Adipocyte (in vitro differentiated cells): ENCODE results near the gene AURKAIP1.

Experiments used
- DNase-seq: peaks from one replicate; pipeline ENCODE4 v3.0.0-alpha.2; 2015; ENCODE audit warnings: low read depth
- H3K27me3 ChIP-seq: replicated peaks from 2 replicates; pipeline ENCODE4 v1.7.0; 2013; ENCODE audit warnings: mild to moderate bottlenecking, low read length, moderate library complexity; ENCODE audit not compliant: control insufficient read depth, insufficient read depth
- H3K36me3 ChIP-seq: 2 replicates; pipeline ENCODE4 v1.7.0; 2013; ENCODE audit warnings: low read length, mild to moderate bottlenecking, moderate library complexity; ENCODE audit not compliant: control insufficient read depth, insufficient read depth, severe bottlenecking
- H3K4me1 ChIP-seq: 2 replicates; pipeline ENCODE4 v1.7.0; 2013; ENCODE audit warnings: mild to moderate bottlenecking, low read length, moderate library complexity; ENCODE audit not compliant: control insufficient read depth, insufficient read depth
- H3K4me3 ChIP-seq: 2 replicates; pipeline ENCODE4 v1.7.0; 2013; ENCODE audit warnings: mild to moderate bottlenecking, low read length, moderate library complexity
- H3K9ac ChIP-seq: 2 replicates; pipeline ENCODE4 v1.7.0; 2013; ENCODE audit warnings: mild to moderate bottlenecking, low read length, moderate library complexity
- H3K9me3 ChIP-seq: 2 replicates; pipeline ENCODE4 v1.7.0; 2013; ENCODE audit warnings: mild to moderate bottlenecking, low read length, moderate library complexity; ENCODE audit not compliant: control insufficient read depth

Gene AURKAIP1

DNA sequence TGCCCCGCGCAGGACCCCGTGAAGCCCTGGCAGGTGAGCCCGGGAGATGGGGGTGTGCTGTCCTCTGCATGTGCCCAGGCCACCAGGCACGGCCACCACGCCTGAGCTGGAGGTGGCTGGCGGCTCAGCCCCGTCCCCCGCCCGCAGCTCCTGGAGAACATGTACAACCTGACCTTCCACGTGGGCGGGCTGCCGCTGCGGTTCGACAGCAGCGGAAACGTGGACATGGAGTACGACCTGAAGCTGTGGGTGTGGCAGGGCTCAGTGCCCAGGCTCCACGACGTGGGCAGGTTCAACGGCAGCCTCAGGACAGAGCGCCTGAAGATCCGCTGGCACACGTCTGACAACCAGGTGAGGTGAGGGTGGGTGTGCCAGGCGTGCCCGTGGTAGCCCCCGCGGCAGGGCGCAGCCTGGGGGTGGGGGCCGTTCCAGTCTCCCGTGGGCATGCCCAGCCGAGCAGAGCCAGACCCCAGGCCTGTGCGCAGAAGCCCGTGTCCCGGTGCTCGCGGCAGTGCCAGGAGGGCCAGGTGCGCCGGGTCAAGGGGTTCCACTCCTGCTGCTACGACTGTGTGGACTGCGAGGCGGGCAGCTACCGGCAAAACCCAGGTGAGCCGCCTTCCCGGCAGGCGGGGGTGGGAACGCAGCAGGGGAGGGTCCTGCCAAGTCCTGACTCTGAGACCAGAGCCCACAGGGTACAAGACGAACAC is 42.1 kb downstream of the AURKAIP1 start:
- no peak for DNase-seq
- no peaks in the 10 kb centered on the region for H3K27me3 ChIP-seq
- no peaks in the 10 kb centered on the region for H3K9me3 ChIP-seq
- peaks cover 5% of the 10 kb centered on the region for H3K36me3 ChIP-seq
- peaks cover 13% of the 10 kb centered on the region for H3K4me1 ChIP-seq
- no peak overlapping the region for H3K4me3 ChIP-seq
- no peak overlapping the region for H3K9ac ChIP-seq

DNA sequence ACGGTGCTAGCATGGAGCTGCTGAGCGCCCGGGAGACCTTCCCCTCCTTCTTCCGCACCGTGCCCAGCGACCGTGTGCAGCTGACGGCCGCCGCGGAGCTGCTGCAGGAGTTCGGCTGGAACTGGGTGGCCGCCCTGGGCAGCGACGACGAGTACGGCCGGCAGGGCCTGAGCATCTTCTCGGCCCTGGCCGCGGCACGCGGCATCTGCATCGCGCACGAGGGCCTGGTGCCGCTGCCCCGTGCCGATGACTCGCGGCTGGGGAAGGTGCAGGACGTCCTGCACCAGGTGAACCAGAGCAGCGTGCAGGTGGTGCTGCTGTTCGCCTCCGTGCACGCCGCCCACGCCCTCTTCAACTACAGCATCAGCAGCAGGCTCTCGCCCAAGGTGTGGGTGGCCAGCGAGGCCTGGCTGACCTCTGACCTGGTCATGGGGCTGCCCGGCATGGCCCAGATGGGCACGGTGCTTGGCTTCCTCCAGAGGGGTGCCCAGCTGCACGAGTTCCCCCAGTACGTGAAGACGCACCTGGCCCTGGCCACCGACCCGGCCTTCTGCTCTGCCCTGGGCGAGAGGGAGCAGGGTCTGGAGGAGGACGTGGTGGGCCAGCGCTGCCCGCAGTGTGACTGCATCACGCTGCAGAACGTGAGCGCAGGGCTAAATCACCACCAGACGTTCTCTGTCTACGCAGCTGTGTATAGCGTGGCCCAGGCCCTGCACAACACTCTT is 42.8 kb downstream of the AURKAIP1 start:
- no peak overlapping the region for H3K9ac ChIP-seq
- DNase-seq, result no peak
- H3K4me3 ChIP-seq, result no peak overlapping the region

DNA sequence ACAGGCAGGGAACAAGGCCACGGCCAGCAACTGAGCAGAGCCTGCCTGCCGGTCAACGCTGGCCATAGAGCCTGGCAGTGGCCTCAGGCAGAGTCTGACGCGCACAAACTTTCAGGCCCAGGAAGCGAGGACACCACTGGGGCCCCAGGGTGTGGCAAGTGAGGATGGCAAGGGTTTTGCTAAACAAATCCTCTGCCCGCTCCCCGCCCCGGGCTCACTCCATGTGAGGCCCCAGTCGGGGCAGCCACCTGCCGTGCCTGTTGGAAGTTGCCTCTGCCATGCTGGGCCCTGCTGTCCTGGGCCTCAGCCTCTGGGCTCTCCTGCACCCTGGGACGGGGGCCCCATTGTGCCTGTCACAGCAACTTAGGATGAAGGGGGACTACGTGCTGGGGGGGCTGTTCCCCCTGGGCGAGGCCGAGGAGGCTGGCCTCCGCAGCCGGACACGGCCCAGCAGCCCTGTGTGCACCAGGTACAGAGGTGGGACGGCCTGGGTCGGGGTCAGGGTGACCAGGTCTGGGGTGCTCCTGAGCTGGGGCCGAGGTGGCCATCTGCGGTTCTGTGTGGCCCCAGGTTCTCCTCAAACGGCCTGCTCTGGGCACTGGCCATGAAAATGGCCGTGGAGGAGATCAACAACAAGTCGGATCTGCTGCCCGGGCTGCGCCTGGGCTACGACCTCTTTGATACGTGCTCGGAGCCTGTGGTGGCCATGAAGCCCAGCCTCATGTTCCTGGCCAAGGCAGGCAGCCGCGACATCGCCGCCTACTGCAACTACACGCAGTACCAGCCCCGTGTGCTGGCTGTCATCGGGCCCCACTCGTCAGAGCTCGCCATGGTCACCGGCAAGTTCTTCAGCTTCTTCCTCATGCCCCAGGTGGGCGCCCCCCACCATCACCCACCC is 43.7 kb downstream of the AURKAIP1 start, which contains the start of gene TAS1R3:
TAS1R3 (plus strand) TSS at position 213 of the 898 bp plus-strand sequence; CDS start at position 279, 66 bp downstream.
- H3K27me3 ChIP-seq, result no peaks in the 10 kb centered on the region
- DNase-seq, result peak; percentile 41
- H3K4me3 ChIP-seq, result no peak within 1 kb of the TSS
- peaks cover 13% of the 10 kb centered on the region for H3K4me1 ChIP-seq
- H3K9me3 ChIP-seq, result no peaks in the 10 kb centered on the region
- peak within 1 kb of the TSS; percentile 54 for H3K9ac ChIP-seq
- H3K36me3 ChIP-seq, result peaks cover 6% of the 10 kb centered on the region

More for the DNA sequence above, 42.8 kb downstream of the AURKAIP1 start:
- no peaks in the 10 kb centered on the region for H3K9me3 ChIP-seq
- H3K4me1 ChIP-seq, result peaks cover 13% of the 10 kb centered on the region
- no peaks in the 10 kb centered on the region for H3K27me3 ChIP-seq
- peaks cover 7% of the 10 kb centered on the region for H3K36me3 ChIP-seq

DNA sequence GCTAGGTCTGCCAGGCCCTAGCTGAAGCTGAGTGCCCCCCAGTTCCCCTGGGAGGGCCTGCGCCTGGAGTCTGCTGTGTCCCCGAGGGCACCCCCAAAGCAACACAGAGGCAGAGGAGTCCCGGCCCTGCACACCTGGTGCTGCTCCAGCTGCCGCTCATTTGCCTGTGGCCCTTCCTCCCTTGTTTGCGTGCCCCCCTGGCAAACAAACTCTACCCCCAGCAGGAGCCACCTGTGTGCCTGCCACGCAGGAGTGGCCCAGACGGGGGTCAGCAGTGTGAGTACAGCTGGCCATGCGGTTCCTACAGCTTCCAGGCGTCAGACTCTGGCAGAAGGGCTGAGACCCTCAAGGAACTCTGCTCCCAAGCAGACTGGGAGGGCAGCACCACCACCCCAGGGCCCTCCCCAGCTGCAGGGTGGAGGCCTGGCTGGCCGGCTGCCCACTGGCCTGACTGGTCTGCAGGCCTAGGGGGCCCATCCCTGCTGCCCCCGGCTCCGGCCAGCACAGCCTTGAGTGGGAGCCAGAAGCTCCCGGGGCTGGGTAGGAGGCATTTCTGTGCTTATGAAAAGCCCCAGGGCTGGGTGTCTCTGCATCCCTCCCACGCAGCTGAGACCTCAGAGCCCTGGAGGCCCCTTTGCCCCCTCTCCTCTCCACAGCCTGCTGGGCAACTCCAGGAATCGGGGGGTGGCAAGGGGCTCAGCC is 44.5 kb downstream of the AURKAIP1 start:
- Histone ChIP-seq H3K9me3 (no peaks in the 10 kb centered on the region), H3K4me1 (peaks cover 19% of the 10 kb centered on the region)

DNA sequence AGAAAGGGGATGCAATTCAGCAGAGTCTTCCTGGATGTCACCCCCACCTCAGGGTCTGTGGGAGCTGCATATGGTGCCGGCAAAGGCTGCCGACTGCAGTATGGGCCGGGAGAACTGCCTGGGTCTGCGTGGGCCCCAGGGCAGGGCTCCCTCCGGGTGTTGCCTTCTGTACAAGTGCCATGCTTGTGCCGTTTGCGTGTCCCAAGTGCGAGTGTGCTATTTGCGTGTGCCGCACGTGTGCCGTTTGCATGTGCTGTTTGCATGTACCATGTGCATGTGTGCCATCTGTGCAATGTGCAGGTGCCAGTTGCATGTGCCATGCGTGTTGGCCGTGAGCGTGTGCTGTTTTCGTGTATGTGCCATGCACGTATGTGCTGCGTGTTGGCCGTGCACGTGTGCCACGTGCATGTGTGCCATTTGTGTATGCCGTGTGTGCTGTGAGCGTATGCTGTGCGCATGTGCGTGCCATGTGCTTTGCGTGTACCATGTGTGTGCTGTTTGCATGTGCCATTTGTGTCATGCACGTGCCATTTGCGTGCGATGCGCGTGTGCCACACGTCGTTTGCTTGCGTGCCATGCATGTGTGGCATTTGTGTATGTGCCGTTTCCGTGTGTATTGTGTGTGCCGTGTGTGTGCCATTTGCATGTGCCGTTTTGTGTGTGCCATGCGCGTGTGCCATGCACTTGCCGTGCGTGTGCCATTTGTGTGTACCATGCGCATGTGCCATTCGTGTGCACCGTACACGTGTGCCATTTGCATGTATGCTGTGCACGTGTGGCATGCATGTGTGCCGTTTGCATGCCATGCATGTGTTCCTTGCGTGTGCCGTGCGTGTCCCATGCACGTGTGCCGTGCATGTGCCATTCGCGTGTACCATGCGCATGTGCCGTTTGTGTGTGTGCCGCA is 45.5 kb downstream of the AURKAIP1 start:
- Histone ChIP-seq H3K4me3 (no peak overlapping the region), H3K4me1 (peaks cover 23% of the 10 kb centered on the region), H3K27me3 (no peaks in the 10 kb centered on the region), H3K9ac (no peak overlapping the region), H3K36me3 (peaks cover 6% of the 10 kb centered on the region), H3K9me3 (no peaks in the 10 kb centered on the region)
- DNase-seq, result no peak

More for the DNA sequence above, 44.5 kb downstream of the AURKAIP1 start:
- peaks cover 6% of the 10 kb centered on the region for H3K36me3 ChIP-seq
- H3K9ac ChIP-seq, result peak overlapping the region; percentile 54
- H3K4me3 ChIP-seq, result no peak overlapping the region
- DNase-seq, result peak; percentile 40
- H3K27me3 ChIP-seq, result no peaks in the 10 kb centered on the region

DNA sequence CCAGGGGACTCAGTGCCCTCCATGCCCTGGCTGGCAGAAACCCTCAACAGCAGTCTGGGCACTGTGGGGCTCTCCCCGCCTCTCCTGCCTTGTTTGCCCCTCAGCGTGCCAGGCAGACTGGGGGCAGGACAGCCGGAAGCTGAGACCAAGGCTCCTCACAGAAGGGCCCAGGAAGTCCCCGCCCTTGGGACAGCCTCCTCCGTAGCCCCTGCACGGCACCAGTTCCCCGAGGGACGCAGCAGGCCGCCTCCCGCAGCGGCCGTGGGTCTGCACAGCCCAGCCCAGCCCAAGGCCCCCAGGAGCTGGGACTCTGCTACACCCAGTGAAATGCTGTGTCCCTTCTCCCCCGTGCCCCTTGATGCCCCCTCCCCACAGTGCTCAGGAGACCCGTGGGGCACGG is 46.8 kb downstream of the AURKAIP1 start:
- no peak for DNase-seq
- Histone ChIP-seq H3K4me3 (no peak overlapping the region), H3K9ac (no peak overlapping the region), H3K9me3 (no peaks in the 10 kb centered on the region), H3K36me3 (peaks cover 6% of the 10 kb centered on the region), H3K4me1 (peaks cover 27% of the 10 kb centered on the region), H3K27me3 (no peaks in the 10 kb centered on the region)

DNA sequence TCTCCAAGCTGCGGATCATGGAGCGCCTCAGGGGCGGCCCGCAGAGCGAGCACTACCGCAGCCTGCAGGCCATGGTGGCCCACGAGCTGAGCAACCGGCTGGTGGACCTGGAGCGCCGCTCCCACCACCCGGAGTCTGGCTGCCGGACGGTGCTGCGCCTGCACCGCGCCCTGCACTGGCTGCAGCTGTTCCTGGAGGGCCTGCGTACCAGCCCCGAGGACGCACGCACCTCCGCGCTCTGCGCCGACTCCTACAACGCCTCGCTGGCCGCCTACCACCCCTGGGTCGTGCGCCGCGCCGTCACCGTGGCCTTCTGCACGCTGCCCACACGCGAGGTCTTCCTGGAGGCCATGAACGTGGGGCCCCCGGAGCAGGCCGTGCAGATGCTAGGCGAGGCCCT is 47.7 kb downstream of the AURKAIP1 start:
- H3K27me3 ChIP-seq, result no peaks in the 10 kb centered on the region
- H3K4me3 ChIP-seq, result no peak overlapping the region
- DNase-seq, result no peak
- H3K4me1 ChIP-seq, result peaks cover 30% of the 10 kb centered on the region
- no peak overlapping the region for H3K9ac ChIP-seq
- peaks cover 6% of the 10 kb centered on the region for H3K36me3 ChIP-seq
- H3K9me3 ChIP-seq, result no peaks in the 10 kb centered on the region

DNA sequence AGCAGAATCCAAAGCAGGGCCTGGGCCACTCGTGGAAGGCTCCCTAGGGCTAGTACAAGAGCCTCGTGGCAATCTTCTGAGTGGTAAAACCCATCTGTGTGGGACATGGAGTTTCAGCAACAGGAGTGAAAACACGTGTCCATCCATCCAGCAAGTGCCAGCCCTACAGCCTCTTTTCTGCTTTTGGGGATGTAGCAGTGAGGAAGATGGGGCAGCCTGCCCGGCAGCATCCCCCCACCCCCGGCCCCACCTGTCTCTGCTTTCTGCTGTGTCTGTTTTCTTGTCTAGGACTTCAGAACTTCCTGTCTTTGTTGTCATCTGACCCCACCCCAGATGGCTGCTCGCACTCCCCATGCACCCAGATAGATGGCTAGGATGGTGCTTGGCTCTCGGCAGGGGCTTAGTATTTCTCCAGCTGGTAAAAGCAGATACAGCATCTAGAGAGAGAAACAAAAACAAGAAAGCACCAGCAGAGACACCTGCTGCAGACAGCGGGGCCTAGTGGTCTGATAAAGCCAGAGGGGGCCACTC is 48.9 kb downstream of the AURKAIP1 start:
- peak overlapping the region; percentile 85 for H3K4me3 ChIP-seq
- H3K9ac ChIP-seq, result peak overlapping the region; percentile 91
- no peak for DNase-seq
- no peaks in the 10 kb centered on the region for H3K9me3 ChIP-seq
- H3K36me3 ChIP-seq, result peaks cover 6% of the 10 kb centered on the region
- H3K27me3 ChIP-seq, result no peaks in the 10 kb centered on the region
- H3K4me1 ChIP-seq, result peaks cover 30% of the 10 kb centered on the region

DNA sequence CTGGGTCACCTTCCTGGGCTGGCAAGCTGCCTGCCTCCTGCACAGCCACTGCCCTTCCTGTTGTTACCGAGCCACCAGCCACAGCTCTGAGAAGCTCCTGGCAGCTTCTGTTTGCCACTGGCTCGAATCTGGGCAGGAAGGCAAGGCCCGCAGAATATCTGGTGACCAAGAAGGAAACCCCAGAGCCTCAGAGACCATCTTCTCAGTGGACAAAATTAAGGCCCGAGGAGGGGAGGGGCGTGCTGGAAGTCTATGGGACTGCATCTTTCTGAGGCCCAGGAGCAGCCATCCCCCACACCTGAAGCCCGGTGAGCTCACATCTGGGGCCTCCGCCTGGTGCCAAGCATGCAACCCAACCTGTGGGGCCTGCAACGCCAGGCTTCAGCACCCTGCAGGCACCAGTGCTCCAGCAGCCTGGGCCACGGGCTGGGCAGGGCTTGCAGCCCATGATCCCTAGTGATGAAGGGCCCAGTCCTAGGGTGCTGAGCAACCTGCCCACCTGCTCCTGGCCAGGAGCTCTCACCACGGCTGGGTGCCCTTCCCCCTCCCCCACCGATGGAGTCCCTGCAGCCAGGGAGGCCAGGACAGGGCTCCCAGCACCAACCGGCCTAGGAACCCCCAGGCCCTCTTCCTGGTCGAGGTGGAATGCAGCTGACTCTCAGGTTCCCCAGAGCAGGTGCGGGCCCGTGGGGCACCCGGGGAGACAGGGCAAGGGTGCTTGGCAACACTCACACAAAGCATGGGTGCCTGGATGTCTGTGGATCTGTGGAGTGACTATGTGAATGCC is 49.5 kb downstream of the AURKAIP1 start:
- H3K27me3 ChIP-seq, result no peaks in the 10 kb centered on the region
- peak overlapping the region; percentile 91 for H3K9ac ChIP-seq
- H3K4me1 ChIP-seq, result peaks cover 29% of the 10 kb centered on the region
- peaks cover 6% of the 10 kb centered on the region for H3K36me3 ChIP-seq
- no peak for DNase-seq
- H3K4me3 ChIP-seq, result peak overlapping the region; percentile 85
- no peaks in the 10 kb centered on the region for H3K9me3 ChIP-seq
